Panc1 (cell line): Measurements from ENCODE around the gene ADGRA1.

ENCODE experiments used
- CTCF ChIP-seq: fragments of 450-650 bp; IDR thresholded peaks from 2 replicates; pipeline ENCODE4 v1.5.1; 2017; ENCODE audit warnings: mild to moderate bottlenecking
- POLR2AphosphoS5 ChIP-seq: IDR thresholded peaks from 2 replicates; pipeline ENCODE4 v1.6.1; 2012; ENCODE audit warnings: mild to moderate bottlenecking, low read depth, low read length, moderate library complexity
- REST ChIP-seq, 2 experiments: IDR thresholded peaks; 2 replicates each; pipeline ENCODE4 v1.6.1; 2011 to 2012; ENCODE audit warnings: low read depth in 2 of 2, control low read depth in 1 of 2, low read length in 1 of 2, mild to moderate bottlenecking in 1 of 2, moderate library complexity in 1 of 2; ENCODE audit not compliant: insufficient read depth in 1 of 2
- SIN3A ChIP-seq: IDR thresholded peaks from 2 replicates; pipeline ENCODE4 v1.6.1; 2012; ENCODE audit warnings: low read depth, mild to moderate bottlenecking, low read length, moderate library complexity, borderline replicate concordance; ENCODE audit not compliant: insufficient read depth

GRCh38 chr10:133084491-133084890 lies 3.2 kb upstream of the ADGRA1 start:
- no peak for TF ChIP-seq POLR2AphosphoS5
- no peak for TF ChIP-seq CTCF
- no peak for TF ChIP-seq REST (IDR thresholded peaks at IDR 0.05; ENCODE audit: insufficient read depth in 1 of 2, low read depth in 2 of 2, low read length in 1 of 2)
- no peak for TF ChIP-seq SIN3A
